Liver (tissue), 9 donors: ENCODE measurements around the gene WDR81. TPM values are rescaled to one million over a fixed set of nuclear protein-coding genes. Genes with fewer than 3 reads are reported as not detected.
"Not testable (repeated sequence)": the region's sequence is repeated elsewhere in the genome, so short reads cannot be mapped to it uniquely, and the experiment has no call there.

Source experiments
- DNase-seq: peaks from one replicate; pipeline ENCODE4 v3.0.0-alpha.2; 2017; ENCODE audit warnings: low spot score
- H3K27ac ChIP-seq, 2 donors: one replicate each; pipeline ENCODE4 v1.7.0; 2013; ENCODE audit warnings: inconsistent platforms in 2 of 2, low read length in 2 of 2, control low read depth in 1 of 2, low read depth in 1 of 2, mild to moderate bottlenecking in 1 of 2
- H3K27me3 ChIP-seq, 4 donors: one replicate each; pipeline versions ENCODE4 v1.6.1 to v1.7.0; 2013; ENCODE audit warnings: low read length in 3 of 4, inconsistent platforms in 1 of 4, mild to moderate bottlenecking in 1 of 4, moderate library complexity in 1 of 4; ENCODE audit not compliant: control insufficient read depth in 4 of 4, insufficient read depth in 4 of 4
- H3K36me3 ChIP-seq, 4 donors: one replicate each; pipeline versions ENCODE4 v1.6.1 to v1.7.0; 2013; ENCODE audit warnings: low read length in 3 of 4, mild to moderate bottlenecking in 3 of 4, low read depth in 1 of 4, moderate library complexity in 1 of 4; ENCODE audit not compliant: control insufficient read depth in 4 of 4, insufficient read depth in 3 of 4
- H3K4me1 ChIP-seq, 4 donors: one replicate each; pipeline versions ENCODE4 v1.6.1 to v1.7.0; 2013; ENCODE audit warnings: low read length in 3 of 4, mild to moderate bottlenecking in 3 of 4, moderate library complexity in 1 of 4; ENCODE audit not compliant: control insufficient read depth in 4 of 4, insufficient read depth in 4 of 4
- H3K4me3 ChIP-seq, 3 donors: one replicate each; pipeline versions ENCODE4 v1.6.1 to v1.7.0; 2013; ENCODE audit warnings: low read length in 3 of 3, control low read depth in 1 of 3, low read depth in 1 of 3, mild to moderate bottlenecking in 1 of 3
- H3K9ac ChIP-seq, 2 donors: one replicate each; pipeline ENCODE4 v1.7.0; 2013; ENCODE audit warnings: low read length in 2 of 2, mild to moderate bottlenecking in 2 of 2, moderate library complexity in 2 of 2, control low read depth in 1 of 2, low read depth in 1 of 2
- H3K9me3 ChIP-seq, 4 donors: one replicate each; pipeline versions ENCODE4 v1.6.1 to v1.7.0; 2013; ENCODE audit warnings: low read length in 3 of 4; ENCODE audit not compliant: control insufficient read depth in 4 of 4
- EGR1 ChIP-seq, 2 donors: IDR thresholded peaks; 2 replicates each; pipeline ENCODE4 v1.6.1; 2016 to 2018; ENCODE audit warnings: antibody characterized with exemption in 2 of 2, low read depth in 2 of 2
- FOXA2 ChIP-seq: IDR thresholded peaks from 2 replicates; pipeline ENCODE4 v1.6.1; 2016; ENCODE audit warnings: antibody characterized with exemption
- GABPA ChIP-seq, 2 donors: IDR thresholded peaks in 1 of 2; conservative IDR thresholded peaks in 1 of 2; 2 replicates each; pipeline ENCODE4 v1.6.1; 2016; ENCODE audit warnings: antibody characterized with exemption in 2 of 2, mild to moderate bottlenecking in 1 of 2, moderate library complexity in 1 of 2
- HNF4A ChIP-seq, 2 donors: conservative IDR thresholded peaks; 2 replicates each; pipeline ENCODE4 v1.6.1; 2016; ENCODE audit warnings: antibody characterized with exemption in 2 of 2, mild to moderate bottlenecking in 2 of 2
- JUND ChIP-seq, 2 donors: IDR thresholded peaks; 2 replicates each; pipeline ENCODE4 v1.6.1; 2016; ENCODE audit warnings: antibody characterized with exemption in 2 of 2
- NR2F2 ChIP-seq: IDR thresholded peaks from 2 replicates; pipeline ENCODE4 v1.6.1; 2016; ENCODE audit warnings: antibody characterized with exemption
- RAD21 ChIP-seq, 2 donors: IDR thresholded peaks; 2 replicates each; pipeline ENCODE4 v1.6.1; 2016; ENCODE audit warnings: antibody characterized with exemption in 2 of 2, mild to moderate bottlenecking in 2 of 2
- RXRA ChIP-seq, 2 donors: IDR thresholded peaks; 2 replicates each; pipeline ENCODE4 v1.6.1; 2017 to 2018; ENCODE audit warnings: antibody characterized with exemption in 2 of 2, mild to moderate bottlenecking in 1 of 2
- TAF1 ChIP-seq: conservative IDR thresholded peaks from 2 replicates; pipeline ENCODE4 v1.6.1; 2016; ENCODE audit warnings: antibody characterized with exemption, mild to moderate bottlenecking
- WGBS: extraction: QIAGEN DNeasy Blood & Tissue Kit; methylation state at CpG from one replicate; pipeline ENCODE4 v1.1.7; 2013; 5-methylcytosine and 5-hydroxymethylcytosine counted together
- polyA plus RNA-seq, 2 donors: library from polyadenylated mRNA; stranded (reverse) in 1 of 2; unstranded in 1 of 2; fragments of 200-250 nt in 1 of 2; fragments of >200 nt in 1 of 2; fragmentation: Nextera tagmentation in 1 of 2; extraction: Ambion mirVana in 1 of 2; gene quantifications; one replicate each; pipeline versions ENCODE4 v1.2.1 to v1.2.3, GENCODE V29; 2013 to 2015
- total RNA-seq, 2 donors: library from RNA; depleted of rRNA; stranded (reverse); fragments of >200 nt; gene quantifications; one replicate each; pipeline ENCODE4 v1.2.3, GENCODE V29; 2014
- TF ChIP-seq, protein P1 (sequence below): IDR thresholded peaks from 2 replicates; pipeline ENCODE4 v1.6.1; 2016; ENCODE audit warnings: antibody characterized with exemption, mild to moderate bottlenecking
- TF ChIP-seq, protein P2 (sequence below): IDR thresholded peaks from 2 replicates; pipeline ENCODE4 v1.6.1; 2016; ENCODE audit warnings: antibody characterized with exemption
- TF ChIP-seq, protein P3 (sequence below): IDR thresholded peaks from 2 replicates; pipeline ENCODE4 v1.6.1; 2016; ENCODE audit warnings: antibody characterized with exemption
- donor health status: healthy.
- donor health status: healthy.
- donor health status: healthy.
- donor health status: healthy.
- donor health status: healthy.

WDR81 gene
- total and polyA plus RNA-seq, 4 donors: 12.3 to 41.8 (median 33.0) TPM

DNA sequence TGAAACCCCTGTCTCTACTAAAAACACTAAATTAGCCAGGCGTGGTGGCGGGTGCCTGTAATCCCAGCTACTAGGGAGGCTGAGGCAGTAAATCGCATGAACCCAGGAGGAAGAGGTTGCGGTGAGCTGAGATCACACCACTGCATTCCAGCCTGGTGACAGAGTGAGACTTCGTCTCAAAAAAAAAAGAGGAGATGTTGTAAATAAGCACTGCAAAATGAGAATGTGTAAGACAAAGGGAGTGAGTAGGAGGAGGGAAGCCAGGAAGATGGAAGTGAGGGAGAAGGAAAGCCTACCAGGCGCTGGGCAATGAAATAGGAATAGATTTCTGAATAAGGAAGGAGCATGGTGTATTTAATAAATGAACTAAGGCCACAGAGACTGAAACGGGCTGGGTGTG is 31.2 kb upstream of the WDR81 start (continued):
- no peak for TF ChIP-seq RAD21 (IDR thresholded peaks at IDR 0.05)

DNA sequence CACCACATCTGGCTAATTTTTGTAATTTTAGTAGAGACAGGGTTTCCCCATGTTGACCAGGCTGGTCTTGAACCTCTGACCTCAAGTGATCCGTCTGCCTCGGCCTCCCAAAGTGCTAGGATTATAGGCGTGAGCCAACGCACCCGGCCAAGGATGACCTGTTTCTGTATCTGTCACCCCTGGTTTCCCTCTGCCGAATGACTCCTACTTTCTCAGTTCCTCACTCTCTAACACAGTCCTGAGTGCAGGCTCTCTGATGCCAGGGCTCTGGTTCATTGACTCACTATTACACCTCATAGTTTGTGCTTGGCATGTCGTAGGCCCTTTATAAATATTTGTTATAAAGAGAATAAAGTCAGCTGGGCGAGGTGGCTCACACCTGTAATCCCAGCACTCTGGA is 29.1 kb upstream of the WDR81 start:
- DNase-seq: no peak
- Histone ChIP-seq H3K4me3 (no peak overlapping the region), H3K9me3 (no peaks in the 10 kb centered on the region), H3K27ac (no peak overlapping the region), H3K27me3 (no peaks in the 10 kb centered on the region), H3K4me1 (no peaks in the 10 kb centered on the region), H3K36me3 (no peaks in the 10 kb centered on the region), H3K9ac (no peak overlapping the region)
- WGBS: 88% methylated on average over 8 of the region's 8 CpGs
- TF ChIP-seq HNF4A (conservative IDR thresholded peaks at IDR 0.05) (no peak), EGR1 (IDR thresholded peaks at IDR 0.05; ENCODE audit: low read depth in 2 of 2) (no peak), JUND (IDR thresholded peaks at IDR 0.05) (no peak), TAF1 (no peak), NR2F2 (no peak), RAD21 (IDR thresholded peaks at IDR 0.05) (no peak)
- TF ChIP-seq, protein P1, sequence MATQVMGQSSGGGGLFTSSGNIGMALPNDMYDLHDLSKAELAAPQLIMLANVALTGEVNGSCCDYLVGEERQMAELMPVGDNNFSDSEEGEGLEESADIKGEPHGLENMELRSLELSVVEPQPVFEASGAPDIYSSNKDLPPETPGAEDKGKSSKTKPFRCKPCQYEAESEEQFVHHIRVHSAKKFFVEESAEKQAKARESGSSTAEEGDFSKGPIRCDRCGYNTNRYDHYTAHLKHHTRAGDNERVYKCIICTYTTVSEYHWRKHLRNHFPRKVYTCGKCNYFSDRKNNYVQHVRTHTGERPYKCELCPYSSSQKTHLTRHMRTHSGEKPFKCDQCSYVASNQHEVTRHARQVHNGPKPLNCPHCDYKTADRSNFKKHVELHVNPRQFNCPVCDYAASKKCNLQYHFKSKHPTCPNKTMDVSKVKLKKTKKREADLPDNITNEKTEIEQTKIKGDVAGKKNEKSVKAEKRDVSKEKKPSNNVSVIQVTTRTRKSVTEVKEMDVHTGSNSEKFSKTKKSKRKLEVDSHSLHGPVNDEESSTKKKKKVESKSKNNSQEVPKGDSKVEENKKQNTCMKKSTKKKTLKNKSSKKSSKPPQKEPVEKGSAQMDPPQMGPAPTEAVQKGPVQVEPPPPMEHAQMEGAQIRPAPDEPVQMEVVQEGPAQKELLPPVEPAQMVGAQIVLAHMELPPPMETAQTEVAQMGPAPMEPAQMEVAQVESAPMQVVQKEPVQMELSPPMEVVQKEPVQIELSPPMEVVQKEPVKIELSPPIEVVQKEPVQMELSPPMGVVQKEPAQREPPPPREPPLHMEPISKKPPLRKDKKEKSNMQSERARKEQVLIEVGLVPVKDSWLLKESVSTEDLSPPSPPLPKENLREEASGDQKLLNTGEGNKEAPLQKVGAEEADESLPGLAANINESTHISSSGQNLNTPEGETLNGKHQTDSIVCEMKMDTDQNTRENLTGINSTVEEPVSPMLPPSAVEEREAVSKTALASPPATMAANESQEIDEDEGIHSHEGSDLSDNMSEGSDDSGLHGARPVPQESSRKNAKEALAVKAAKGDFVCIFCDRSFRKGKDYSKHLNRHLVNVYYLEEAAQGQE: no peak

DNA sequence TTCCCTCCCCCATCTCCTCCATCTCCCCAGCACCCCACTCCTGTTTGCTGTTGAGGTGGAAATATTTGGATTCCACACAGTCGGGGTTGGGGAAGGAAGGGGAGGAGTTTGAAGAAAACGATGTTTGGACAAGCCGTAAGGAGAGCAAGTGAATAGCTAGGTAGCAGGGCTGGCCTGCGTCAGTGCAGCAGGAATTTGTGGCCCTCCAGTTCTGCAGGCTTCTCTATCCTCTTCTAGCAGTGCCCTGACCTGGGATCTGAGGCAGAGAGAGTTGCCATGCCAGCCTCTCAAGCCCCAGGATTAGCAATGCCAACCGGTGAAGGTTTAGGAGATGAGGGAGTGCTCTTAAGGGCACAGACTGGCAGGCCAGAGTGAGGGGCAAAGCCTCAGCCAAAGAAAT is 26.8 kb upstream of the WDR81 start:
- TF ChIP-seq FOXA2 (no peak), RXRA (IDR thresholded peaks at IDR 0.05) (no peak), JUND (IDR thresholded peaks at IDR 0.05) (no peak), GABPA (IDR thresholded peaks at IDR 0.05 in 1 of 2, conservative IDR thresholded peaks at IDR 0.05 in 1 of 2) (no peak)
- TF ChIP-seq, protein P2, sequence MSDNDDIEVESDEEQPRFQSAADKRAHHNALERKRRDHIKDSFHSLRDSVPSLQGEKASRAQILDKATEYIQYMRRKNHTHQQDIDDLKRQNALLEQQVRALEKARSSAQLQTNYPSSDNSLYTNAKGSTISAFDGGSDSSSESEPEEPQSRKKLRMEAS: no peak
- TF ChIP-seq, protein P3, sequence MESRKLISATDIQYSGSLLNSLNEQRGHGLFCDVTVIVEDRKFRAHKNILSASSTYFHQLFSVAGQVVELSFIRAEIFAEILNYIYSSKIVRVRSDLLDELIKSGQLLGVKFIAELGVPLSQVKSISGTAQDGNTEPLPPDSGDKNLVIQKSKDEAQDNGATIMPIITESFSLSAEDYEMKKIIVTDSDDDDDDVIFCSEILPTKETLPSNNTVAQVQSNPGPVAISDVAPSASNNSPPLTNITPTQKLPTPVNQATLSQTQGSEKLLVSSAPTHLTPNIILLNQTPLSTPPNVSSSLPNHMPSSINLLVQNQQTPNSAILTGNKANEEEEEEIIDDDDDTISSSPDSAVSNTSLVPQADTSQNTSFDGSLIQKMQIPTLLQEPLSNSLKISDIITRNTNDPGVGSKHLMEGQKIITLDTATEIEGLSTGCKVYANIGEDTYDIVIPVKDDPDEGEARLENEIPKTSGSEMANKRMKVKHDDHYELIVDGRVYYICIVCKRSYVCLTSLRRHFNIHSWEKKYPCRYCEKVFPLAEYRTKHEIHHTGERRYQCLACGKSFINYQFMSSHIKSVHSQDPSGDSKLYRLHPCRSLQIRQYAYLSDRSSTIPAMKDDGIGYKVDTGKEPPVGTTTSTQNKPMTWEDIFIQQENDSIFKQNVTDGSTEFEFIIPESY: no peak
- 66% methylated on average over 5 of the region's 5 CpGs for WGBS
- H3K27ac ChIP-seq: no peak overlapping the region
- no peaks in the 10 kb centered on the region for H3K9me3 ChIP-seq
- no peak overlapping the region for H3K9ac ChIP-seq
- no peak for DNase-seq
- H3K27me3 ChIP-seq: no peaks in the 10 kb centered on the region
- no peaks in the 10 kb centered on the region for H3K36me3 ChIP-seq
- H3K4me1 ChIP-seq: no peaks in the 10 kb centered on the region
- no peak overlapping the region for H3K4me3 ChIP-seq

DNA sequence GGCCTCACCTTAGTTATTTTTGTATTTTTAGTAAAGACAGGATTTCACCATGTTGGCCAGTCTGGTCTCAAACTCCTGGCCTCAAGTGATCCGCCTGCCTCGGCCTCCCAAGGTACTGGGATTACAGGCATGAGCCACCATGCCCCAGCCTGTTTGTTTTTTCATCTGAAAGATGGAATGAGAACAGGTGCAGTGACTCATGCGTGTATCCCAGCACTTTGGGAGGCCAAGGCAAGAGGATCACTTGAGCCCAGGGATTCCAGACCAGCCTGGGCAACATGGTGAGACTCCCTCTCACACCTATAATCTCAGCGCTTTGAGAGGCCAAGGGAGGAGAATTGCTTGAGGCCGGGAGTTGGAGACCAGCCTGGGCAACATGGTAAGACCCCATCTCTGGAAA is 24.6 kb upstream of the WDR81 start:
- H3K4me3 ChIP-seq, DNase-seq: not testable (repeated sequence)
- 95% methylated on average over 5 of the region's 5 CpGs for WGBS

More for the DNA sequence above, 24.6 kb upstream of the WDR81 start:
- not testable (repeated sequence) for H3K36me3 ChIP-seq, H3K9me3 ChIP-seq, H3K4me1 ChIP-seq, H3K9ac ChIP-seq, H3K27ac ChIP-seq, H3K27me3 ChIP-seq
